Activated CD4-positive, CD25-positive, alpha-beta regulatory T cell (primary cell): Measurements from ENCODE around the gene TBX4.
"Not testable (repeated sequence)": the region's sequence is repeated elsewhere in the genome, so short reads cannot be mapped to it uniquely, and the experiment has no call there.

Experiments
- DNase-seq, 4 experiments: peaks; one replicate each; lab custom pipeline; 2025; lab: John Stamatoyannopoulos, UW

The TBX4 gene

GRCh38 chr17:61429274-61429673 lies 22.9 kb upstream of the TBX4 start:
- no peak for DNase-seq

GRCh38 chr17:61429831-61430230 lies 22.4 kb upstream of the TBX4 start:
- DNase-seq: not testable (repeated sequence)

DNA sequence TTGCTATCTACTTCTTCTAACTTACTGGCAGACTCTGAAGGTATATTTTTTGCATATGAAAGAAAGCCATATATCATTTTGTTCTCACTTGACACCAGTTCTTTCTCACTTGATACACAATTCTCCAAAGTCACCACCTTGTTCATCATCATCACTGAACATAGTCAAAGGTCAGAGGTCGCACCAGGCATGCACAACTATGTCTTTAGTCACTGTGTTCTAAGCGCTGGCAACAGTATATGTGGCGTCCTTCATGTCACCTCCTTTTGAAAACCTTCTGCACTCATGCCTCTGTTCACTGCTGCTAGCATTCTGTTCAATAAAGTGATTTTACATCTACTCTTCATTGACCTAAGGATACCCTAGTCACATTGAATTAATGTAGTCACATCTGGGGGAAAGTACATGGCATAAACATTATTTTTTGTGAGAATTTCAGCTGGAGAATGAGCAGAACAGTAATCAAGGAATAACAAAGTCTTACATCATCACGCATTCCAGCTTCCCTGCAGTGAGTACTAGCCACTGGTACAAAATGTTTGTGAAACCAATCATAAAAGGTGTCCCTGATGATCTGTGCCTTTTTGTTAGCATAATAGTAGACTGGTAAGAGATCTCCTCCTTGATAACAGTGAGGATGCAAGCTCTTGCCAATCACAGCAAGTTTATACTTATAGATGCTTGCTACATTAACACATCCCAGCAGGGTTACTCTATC lies 20.5 kb upstream of the TBX4 start:
- DNase-seq: no peak

- DNase-seq: no peak
Observed at GRCh38 chr17:61436273-61436672, 15.9 kb upstream of the TBX4 start.

DNA sequence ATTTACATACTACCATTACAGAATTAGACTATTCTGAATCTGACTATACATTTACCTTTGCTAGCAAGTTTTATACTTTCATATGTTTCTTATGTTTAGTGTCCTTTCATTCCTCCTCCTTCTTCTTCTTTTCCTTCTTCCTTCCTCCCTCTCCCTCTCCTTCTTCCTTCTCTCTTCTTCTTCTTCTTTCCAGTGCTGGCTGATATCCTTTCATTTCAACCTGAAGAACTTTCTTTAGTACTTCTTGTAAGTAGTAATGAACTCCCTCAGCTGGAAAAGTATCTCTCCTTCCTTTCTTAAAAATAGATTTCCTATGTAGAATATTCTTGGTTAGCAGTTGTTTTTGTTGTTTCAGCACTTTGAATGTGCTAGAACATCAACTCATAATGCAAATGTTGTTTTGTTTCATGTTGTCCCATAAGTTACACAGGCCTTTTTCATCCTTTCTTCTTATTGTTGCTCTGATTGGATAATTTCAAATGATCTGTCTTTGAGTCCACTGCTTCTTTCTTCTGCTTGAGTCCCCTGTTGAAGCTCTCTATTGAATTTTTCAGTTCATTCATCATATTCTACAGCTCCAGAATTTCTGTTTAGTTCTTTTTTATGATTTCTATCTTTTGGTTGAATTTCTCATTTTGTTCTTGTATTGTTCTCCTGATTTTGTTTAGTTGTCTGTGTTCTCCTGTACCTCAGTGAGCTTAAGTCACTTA lies 15.1 kb upstream of the TBX4 start:
- DNase-seq: no peak

DNA sequence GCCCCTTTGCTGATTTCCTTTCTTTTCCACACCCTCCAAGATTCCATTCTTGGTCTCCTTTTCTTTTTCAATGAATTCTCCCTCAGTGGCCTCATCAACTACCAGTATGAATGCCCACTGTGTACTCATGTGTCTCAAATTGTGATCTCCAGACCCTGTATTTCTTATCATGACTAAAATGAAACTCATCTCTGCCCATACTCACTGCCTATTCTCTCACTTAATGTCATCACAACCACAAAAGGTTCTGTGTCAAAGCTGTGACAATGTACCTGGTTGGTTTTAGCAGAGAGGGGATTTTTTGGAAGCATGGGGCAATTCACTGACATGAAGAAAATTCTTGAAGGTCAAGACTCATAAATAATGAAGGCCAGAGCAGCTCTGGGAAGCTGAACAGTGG lies 11.5 kb upstream of the TBX4 start:
- DNase-seq: no peak

- not testable (repeated sequence) for DNase-seq
Observed at GRCh38 chr17:61441507-61441906, 10.7 kb upstream of the TBX4 start.

DNA sequence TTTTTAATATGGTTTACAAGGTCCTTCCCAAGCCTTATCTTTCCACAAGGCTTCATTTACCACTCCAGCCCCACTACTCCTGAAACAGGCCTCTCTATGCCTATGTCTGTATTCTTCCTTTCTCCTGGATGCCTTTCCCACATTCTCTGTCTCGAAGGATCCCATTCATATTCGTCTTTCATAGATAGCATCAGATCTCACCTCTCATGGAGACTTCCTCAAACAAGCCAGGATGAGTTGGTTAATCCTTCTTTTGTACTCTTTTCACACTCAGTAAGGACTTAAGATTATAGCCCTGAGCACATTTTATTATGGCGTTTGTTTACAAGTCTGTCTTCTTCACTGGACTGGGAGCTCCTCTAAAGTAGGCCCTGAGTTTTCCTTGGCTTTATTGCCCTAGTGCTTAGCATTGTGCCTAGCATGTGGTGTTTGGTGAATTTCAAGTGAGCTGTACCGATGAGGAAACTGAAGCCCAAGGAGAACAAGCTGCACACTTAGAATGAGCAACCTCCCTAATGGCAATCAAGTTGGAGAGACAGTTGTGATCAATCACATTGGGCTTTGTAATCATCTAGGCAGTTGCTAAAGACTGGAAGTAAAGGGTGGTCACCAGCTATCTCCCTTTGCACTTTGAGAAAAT lies 10.0 kb upstream of the TBX4 start:
- no peak for DNase-seq

- no peak for DNase-seq
Observed at GRCh38 chr17:61442878-61443474, 9.2 kb upstream of the TBX4 start.

DNA sequence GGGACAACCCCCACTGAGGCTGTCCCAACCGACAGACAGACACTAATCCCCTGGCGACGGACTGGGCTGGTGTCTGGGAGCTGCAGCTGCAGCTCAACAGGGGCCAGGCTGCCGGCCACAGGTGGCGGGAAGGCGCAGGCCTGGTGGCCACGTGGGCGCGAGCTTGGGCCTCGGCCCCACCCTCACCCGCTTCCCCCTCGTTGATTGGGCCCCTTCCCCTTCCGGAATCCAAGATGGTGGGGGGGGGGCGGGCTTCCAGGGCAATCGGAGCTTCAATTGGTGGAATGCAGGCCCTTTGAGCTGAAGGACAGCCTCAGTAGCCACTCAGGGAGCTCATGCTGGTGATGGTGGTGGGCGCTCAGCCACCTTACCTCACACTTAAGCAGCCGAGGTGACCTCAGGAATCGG lies 8.7 kb upstream of the TBX4 start:
- DNase-seq: no peak

DNA sequence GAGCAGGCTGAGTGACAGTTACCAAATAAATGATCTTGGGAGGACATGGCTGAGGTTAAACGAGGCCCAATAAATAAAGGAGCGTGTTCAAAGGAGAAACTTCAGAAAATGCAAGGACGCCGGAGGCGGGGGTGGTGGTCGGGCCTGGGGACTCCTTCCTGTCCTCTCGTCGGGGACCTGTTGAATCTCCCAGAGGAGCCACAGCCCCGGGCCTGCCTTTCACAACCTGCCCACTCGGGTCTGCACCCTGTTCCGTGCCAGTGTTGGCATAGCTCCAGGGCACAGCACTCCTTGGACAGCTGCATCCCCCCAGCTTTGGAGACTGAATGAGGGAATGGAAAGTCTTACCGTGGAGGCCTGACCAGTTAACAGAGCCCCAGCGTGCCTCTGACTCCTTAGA lies 8.1 kb upstream of the TBX4 start:
- DNase-seq: no peak

- DNase-seq: no peak
Observed at GRCh38 chr17:61444831-61445230, 7.4 kb upstream of the TBX4 start.

DNA sequence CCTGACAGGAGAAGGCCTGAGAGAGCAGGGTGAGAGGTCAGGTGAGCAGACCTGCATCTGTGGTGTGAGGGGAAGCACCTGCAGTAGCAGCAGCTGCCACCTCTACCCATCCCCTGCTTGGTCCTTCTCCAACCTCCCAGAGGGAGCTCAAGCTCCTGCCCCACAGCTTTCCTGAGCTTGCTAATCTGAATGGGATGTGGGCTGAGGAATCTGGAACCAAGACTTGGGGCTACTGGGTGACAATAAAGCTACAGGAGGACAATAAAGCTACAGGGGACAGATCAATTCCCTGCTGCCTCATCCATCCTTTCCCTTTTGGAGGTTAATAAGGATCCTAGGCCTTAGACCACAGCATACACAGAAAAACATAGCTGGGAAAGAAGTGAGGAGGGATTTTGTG lies 4.9 kb upstream of the TBX4 start:
- no peak for DNase-seq

DNA sequence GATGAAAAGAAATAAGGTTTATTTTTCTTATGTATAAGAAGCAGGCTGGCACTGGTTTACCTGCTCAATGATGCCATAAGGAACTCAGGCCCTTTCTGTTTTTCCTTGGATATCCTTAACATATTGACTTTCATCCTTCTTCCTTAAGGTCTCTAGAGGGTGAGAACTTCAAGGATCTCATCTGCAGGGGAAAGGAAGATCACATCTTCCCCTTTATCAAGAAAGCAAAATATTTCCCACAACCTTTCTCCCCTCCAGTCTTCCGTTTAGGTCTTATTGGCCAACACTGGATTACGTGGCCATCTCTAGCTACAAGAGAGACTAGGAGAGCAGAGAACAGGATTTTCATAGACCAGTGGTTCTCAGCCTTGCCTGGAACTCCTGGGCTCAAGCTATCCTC lies 4.2 kb upstream of the TBX4 start:
- DNase-seq: no peak

- DNase-seq: not testable (repeated sequence)
Observed at GRCh38 chr17:61449140-61449539, 3.1 kb upstream of the TBX4 start.

DNA sequence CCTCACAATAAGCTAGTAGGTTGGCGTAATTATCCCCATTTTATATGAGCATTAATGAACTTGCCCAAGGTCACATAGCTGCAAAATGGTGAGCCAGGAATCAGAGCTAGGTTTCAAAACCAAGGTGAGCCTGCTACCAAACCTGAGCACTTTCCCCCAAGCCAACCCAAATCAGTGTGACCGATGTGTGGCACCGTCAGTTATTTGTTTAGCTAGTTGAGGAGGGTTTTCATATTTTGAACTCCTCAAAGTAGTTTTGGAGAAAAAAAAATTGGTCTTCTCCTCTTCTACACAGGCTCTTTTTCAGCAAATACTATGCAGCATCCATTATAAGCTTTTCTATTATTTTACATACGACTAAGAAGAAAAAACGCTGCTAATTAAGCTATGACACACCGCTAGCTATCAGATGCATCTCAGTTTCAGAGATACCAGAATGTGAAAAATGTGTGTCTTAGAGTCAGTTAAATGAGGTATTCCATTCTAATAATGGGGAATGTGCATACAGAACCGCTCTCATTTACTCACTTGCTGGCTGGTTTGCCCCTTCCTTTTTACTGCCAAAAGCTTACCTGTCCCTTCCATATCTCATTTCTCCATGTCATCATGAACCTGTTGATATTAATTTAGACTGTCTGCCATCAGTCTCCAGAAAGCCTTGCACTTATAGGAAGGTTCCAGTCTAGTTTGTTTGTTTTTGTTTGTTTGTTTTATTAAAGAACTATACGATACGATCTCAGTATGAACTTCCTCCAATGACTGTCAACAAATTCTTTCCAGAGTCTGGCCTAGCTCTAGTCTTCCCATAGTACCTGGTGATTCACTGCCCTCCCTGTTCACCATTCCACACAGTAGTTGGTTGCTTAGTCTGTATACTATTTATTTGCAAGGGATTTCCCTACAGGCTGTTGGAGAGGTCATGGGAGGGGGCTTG lies 2.2 kb upstream of the TBX4 start:
- no peak for DNase-seq

DNA sequence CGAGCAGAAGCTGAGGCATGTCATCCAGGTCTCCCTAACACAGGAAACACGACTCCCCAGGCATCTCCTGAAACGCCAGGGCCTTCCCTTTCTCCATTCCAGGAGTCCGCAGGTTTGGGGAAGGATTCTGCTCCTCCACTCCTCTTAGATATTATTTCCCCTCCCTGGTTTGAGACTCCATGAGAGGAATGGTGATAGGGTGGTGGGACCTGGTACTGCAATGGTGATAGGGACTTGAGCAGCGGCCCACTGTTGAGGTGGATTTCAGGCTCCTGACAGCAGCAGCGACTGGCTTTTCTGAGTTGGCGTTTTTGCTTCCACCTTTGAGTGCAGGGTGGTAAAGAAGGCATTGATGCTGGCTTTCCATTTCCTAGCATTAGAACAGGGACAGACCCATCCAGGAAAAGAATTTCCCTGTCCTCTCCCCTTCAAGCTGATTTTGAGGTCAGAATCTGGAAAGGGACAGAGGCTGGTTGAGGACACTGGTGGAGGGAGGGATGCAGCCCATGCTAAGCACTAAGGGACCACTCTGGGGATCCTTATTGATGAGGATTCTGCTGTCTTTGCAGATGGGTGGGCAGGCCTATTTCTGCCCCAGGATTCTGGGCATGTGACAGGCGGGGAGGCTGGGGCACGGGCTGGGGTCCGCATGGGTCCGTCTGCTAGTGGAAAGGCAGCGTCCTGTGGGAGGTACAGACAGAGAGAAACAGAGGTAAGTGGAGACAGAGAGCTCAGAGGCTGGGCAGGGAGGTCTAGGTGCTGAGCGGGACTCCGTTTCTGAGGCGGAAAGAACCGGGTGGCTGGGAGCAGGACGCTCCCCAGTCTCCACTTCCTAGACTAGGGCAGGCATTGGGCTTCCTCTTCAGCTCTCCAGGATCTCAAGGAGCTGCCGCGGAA lies 1.3 kb upstream of the TBX4 start:
- no peak for DNase-seq

DNA sequence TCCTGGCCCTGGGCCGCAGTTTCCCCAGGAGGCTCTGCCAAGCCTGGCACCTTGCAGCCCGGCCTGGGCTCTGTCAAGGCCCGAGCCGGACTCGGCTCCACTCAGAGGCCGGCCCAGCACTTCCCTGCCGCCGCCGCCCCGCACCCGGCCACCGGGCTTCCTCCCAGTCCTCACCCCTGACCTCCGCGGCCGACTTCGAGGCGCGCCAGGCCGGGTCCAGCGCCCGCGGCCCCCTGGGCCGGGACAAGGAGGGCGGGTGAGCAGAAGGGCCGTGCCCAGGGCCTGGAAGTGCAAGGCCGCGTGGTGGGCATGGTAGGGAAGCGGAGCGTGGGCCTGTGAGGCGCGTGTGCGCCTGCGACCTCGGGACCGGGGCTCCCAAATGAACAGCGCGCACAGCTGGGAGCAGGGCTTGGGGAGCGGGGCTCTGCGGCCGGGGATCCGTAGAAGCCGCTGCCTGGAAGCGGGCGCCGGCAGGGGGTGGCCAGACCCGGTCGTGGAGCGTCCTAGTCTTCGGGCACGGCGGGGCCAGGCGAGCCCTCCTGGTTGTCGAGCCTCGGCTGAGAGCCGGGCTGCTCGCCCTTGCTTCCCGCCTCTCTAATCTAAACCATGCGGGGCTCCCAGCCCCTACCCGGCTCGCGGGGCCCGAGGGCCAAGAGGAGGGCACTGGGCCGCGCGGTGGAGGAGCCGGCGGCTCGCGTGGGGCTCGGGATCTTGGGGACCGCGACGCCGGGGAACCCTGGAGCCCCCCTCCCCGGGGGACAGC lies 503 bp upstream of the TBX4 start:
- DNase-seq: no peak

- DNase-seq: no peak
Observed at GRCh38 chr17:61453566-61454380, 1.6 kb downstream of the TBX4 start.
